Neural progenitor cell (in vitro differentiated cells): ENCODE measurements around the gene ARSK. TPM values are rescaled to one million over a fixed set of nuclear protein-coding genes. Genes with fewer than 3 reads are reported as not detected.

ENCODE experiments used
- DNase-seq: peaks from one replicate; pipeline ENCODE4 v3.0.0-alpha.2; 2016; ENCODE audit warnings: low spot score
- H2AFZ ChIP-seq: fragments of 200-600 bp; sonication (generic); replicated peaks from 2 replicates; pipeline ENCODE4 v1.6.1; 2016; ENCODE audit warnings: antibody characterized with exemption
- H3F3A ChIP-seq: fragments of 200-600 bp; sonication (generic); 2 replicates; pipeline ENCODE4 v1.6.1; 2016; ENCODE audit warnings: antibody characterized with exemption, low read depth
- H3K27ac ChIP-seq: fragments of 200-600 bp; sonication (generic); 2 replicates; pipeline ENCODE4 v1.5.1; 2016; ENCODE audit warnings: mild to moderate bottlenecking
- H3K27me3 ChIP-seq: fragments of 200-600 bp; sonication (generic); 2 replicates; pipeline ENCODE4 v1.6.1; 2016; ENCODE audit warnings: mild to moderate bottlenecking, moderate library complexity
- H3K36me3 ChIP-seq: fragments of 200-600 bp; sonication (generic); 2 replicates; pipeline ENCODE4 v1.5.1; 2016
- H3K4me1 ChIP-seq: fragments of 200-600 bp; sonication (generic); 2 replicates; pipeline ENCODE4 v1.6.1; 2016; ENCODE audit warnings: mixed run types
- H3K4me2 ChIP-seq: fragments of 200-600 bp; sonication (generic); 2 replicates; pipeline ENCODE4 v1.6.1; 2016
- H3K4me3 ChIP-seq: fragments of 200-600 bp; sonication (generic); 2 replicates; pipeline ENCODE4 v1.5.1; 2016
- H3K79me2 ChIP-seq: fragments of 200-600 bp; sonication (generic); 2 replicates; pipeline ENCODE4 v1.6.1; 2016; ENCODE audit warnings: low read depth
- H3K9ac ChIP-seq: fragments of 200-600 bp; sonication (generic); 2 replicates; pipeline ENCODE4 v1.6.1; 2016
- H3K9me3 ChIP-seq: fragments of 200-600 bp; sonication (generic); 2 replicates; pipeline ENCODE4 v1.5.1; 2016; ENCODE audit warnings: low read depth
- H4K20me1 ChIP-seq: fragments of 200-600 bp; sonication (generic); 2 replicates; pipeline ENCODE4 v1.6.1; 2016; ENCODE audit warnings: low read depth
- H3K27ac Mint-ChIP-seq: 3 replicates; pipeline ENCODE4 v1.8.0; 2021; ENCODE audit warnings: mixed read lengths
- H3K27me3 Mint-ChIP-seq: 2 replicates; pipeline ENCODE4 v1.8.0; 2022; ENCODE audit warnings: low read depth, mild to moderate bottlenecking, inconsistent platforms, moderate library complexity, mixed read lengths; ENCODE audit not compliant: insufficient read depth
- H3K36me3 Mint-ChIP-seq: 3 replicates; pipeline ENCODE4 v1.8.0; 2021; ENCODE audit warnings: mixed read lengths
- H3K4me1 Mint-ChIP-seq: 3 replicates; pipeline ENCODE4 v1.8.0; 2021; ENCODE audit warnings: mixed read lengths
- H3K4me3 Mint-ChIP-seq: 3 replicates; pipeline ENCODE4 v1.8.0; 2021; ENCODE audit warnings: mild to moderate bottlenecking, moderate library complexity, mixed read lengths
- H3K9me3 Mint-ChIP-seq: 3 replicates; pipeline ENCODE4 v1.8.0; 2020; ENCODE audit warnings: mixed read lengths
- EZH2 ChIP-seq: fragments of 200-600 bp; sonication (generic); IDR thresholded peaks from 2 replicates; pipeline ENCODE4 v1.6.1; 2017; ENCODE audit warnings: antibody characterized with exemption, mild to moderate bottlenecking, moderate library complexity
- EZH2phosphoT487 ChIP-seq: fragments of 200-600 bp; sonication (generic); IDR thresholded peaks from 2 replicates; pipeline ENCODE4 v1.6.1; 2017; ENCODE audit warnings: antibody characterized with exemption
- total RNA-seq: library from RNA; depleted of rRNA; stranded (reverse); fragments of >200 nt; gene quantifications from 2 replicates; pipeline ENCODE4 v1.2.3, GENCODE V29; 2015; ENCODE audit warnings: low replicate concordance
- TF ChIP-seq, protein P1 (sequence below): fragments of 200-600 bp; sonication (generic); IDR thresholded peaks from 2 replicates; pipeline ENCODE4 v1.5.1; 2017; ENCODE audit warnings: antibody characterized with exemption, mild to moderate bottlenecking

Gene ARSK
- total RNA-seq, 1 donor from 2014 or later = 21.3 TPM

DNA sequence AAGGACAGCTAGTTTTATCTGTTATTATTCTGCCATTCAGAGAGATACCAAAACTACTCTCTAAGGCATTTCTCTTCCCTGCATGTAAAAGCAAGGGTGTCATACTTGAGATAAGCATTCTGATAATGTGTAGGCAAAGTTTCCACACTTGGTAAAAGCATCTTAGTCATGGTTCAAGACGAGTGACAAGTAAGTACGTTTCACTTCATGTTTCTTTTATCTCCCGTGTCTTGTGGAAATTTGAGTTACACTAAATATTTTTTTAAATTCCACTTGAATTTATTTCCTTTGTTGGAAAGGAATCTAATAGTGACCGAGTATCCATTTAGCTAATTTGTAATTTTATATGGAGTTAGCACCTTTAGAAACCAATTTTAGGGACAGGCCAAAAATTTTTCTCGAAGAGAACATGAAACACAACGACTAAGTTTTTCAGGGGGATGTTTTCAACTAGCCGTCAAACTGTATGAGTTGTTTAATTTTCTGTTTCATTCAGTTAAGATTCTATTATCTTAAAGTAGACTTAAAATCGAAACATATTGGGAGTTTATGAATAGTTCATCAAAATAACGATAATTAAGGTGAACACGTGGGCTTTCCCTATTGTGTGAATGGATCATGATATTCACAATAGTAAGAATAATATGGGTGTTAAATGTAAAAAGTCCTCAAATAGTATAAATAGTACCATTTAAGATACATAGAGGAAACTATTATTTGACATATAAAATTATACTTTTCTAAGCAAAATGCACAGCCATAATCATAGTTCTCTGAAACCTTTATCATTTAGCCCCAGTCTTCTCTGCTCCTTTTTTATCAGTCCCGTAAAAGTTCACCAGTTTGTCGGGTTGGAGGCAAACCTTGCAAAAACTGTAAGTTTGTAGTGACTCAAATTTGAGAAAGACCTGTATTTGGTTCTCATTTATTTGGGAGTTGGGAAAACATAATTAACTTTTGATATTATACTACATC is 93.3 kb downstream of the ARSK start:
- peaks cover 2% of the 10 kb centered on the region for H3K27me3 Mint-ChIP-seq

DNA sequence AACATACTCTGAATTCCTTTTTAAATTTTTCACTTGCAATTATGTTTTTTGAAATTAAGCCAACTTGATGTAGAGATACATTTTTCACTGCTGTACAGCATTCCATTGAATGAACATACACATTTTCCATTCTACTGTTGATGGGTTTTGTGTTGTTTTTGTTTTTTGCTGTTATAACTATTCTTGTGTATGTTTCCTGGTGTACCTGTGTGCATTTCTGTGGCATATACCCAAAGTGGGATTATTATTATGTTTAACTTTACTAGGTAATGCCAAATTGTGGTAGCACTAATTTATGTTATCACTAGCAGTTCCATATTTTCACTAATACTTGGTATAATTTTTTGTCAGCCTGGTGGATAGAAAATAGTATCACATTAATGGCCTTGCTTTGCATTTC is 94.4 kb downstream of the ARSK start:
- no peaks in the 10 kb centered on the region for H3K36me3 Mint-ChIP-seq
- no peak for DNase-seq
- Histone ChIP-seq H3K9ac (no peak overlapping the region), H3K4me2 (no peak overlapping the region), H3K4me3 (no peak overlapping the region), H3K79me2 (no peaks in the 10 kb centered on the region), H3K9me3 (no peaks in the 10 kb centered on the region), H4K20me1 (no peaks in the 10 kb centered on the region), H3F3A (peaks cover 14% of the 10 kb centered on the region), H2AFZ (no peak overlapping the region), H3K36me3 (no peaks in the 10 kb centered on the region), H3K4me1 (no peaks in the 10 kb centered on the region), H3K27me3 (no peaks in the 10 kb centered on the region), H3K27ac (no peak overlapping the region)
- peaks cover 2% of the 10 kb centered on the region for H3K27me3 Mint-ChIP-seq
- no peak overlapping the region for H3K4me3 Mint-ChIP-seq
- H3K9me3 Mint-ChIP-seq = peaks cover 2% of the 10 kb centered on the region
- no peak for TF ChIP-seq EZH2
- TF ChIP-seq, protein P1, sequence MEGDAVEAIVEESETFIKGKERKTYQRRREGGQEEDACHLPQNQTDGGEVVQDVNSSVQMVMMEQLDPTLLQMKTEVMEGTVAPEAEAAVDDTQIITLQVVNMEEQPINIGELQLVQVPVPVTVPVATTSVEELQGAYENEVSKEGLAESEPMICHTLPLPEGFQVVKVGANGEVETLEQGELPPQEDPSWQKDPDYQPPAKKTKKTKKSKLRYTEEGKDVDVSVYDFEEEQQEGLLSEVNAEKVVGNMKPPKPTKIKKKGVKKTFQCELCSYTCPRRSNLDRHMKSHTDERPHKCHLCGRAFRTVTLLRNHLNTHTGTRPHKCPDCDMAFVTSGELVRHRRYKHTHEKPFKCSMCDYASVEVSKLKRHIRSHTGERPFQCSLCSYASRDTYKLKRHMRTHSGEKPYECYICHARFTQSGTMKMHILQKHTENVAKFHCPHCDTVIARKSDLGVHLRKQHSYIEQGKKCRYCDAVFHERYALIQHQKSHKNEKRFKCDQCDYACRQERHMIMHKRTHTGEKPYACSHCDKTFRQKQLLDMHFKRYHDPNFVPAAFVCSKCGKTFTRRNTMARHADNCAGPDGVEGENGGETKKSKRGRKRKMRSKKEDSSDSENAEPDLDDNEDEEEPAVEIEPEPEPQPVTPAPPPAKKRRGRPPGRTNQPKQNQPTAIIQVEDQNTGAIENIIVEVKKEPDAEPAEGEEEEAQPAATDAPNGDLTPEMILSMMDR = no peak
- TF ChIP-seq EZH2phosphoT487 = no peak
- H3K4me1 Mint-ChIP-seq = peaks cover 6% of the 10 kb centered on the region
- no peak overlapping the region for H3K27ac Mint-ChIP-seq

More for the DNA sequence above, 93.3 kb downstream of the ARSK start:
- Histone ChIP-seq H3K36me3 (no peaks in the 10 kb centered on the region), H3K27ac (no peak overlapping the region), H3K79me2 (no peaks in the 10 kb centered on the region), H3K27me3 (no peaks in the 10 kb centered on the region), H3K9me3 (no peaks in the 10 kb centered on the region), H3F3A (peaks cover 14% of the 10 kb centered on the region), H2AFZ (no peak overlapping the region), H3K9ac (no peak overlapping the region), H3K4me3 (no peak overlapping the region), H4K20me1 (no peaks in the 10 kb centered on the region), H3K4me1 (no peaks in the 10 kb centered on the region), H3K4me2 (peak overlapping the region; percentile 88)
- peaks cover 6% of the 10 kb centered on the region for H3K4me1 Mint-ChIP-seq
- TF ChIP-seq, protein P1 = no peak
- TF ChIP-seq EZH2phosphoT487 = no peak
- TF ChIP-seq EZH2 = no peak
- H3K27ac Mint-ChIP-seq = no peak overlapping the region
- no peak overlapping the region for H3K4me3 Mint-ChIP-seq
- no peaks in the 10 kb centered on the region for H3K36me3 Mint-ChIP-seq
- H3K9me3 Mint-ChIP-seq = peaks cover 2% of the 10 kb centered on the region
- DNase-seq = no peak

DNA sequence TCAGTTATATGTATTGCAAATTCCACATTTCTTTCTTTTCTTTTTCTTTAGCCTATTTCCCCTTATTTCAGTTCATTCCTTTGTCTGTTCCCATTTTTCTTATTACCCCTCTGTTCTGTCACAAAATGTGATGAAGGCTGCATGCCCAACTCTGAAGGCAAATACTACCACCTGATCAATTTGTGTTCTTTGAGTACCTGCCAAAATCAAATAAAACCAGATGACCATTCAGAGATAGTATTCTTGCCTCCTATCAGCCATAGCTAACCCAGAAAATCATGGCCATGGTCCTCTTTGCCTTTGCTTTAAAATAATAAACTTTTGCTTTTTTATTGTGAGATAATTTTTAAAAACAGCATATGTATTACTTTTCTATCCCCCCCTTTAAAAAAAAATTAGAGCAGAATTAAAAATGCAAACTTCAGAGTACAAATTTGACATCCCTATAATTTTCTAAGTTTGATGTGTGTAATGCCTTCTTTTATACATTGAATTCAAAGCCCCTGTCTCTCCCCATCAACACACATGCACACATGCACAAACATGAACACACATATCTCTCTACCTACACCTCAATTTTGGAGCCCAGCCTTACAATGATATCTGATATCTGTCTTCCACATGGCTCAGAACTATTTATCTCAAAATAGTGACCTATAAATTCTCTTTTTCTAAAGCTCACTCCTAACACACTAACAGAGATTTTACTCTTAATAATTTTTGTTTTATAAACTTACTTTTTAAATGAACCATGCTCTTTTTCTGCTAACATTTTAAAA is 95.1 kb downstream of the ARSK start:
- Mint-ChIP-seq H3K4me3 (no peak overlapping the region), H3K36me3 (no peaks in the 10 kb centered on the region), H3K4me1 (peaks cover 6% of the 10 kb centered on the region), H3K27ac (no peak overlapping the region), H3K9me3 (peaks cover 2% of the 10 kb centered on the region), H3K27me3 (peaks cover 2% of the 10 kb centered on the region)
- Histone ChIP-seq H2AFZ (no peak overlapping the region), H4K20me1 (no peaks in the 10 kb centered on the region), H3K9me3 (no peaks in the 10 kb centered on the region), H3K27me3 (no peaks in the 10 kb centered on the region), H3K4me1 (no peaks in the 10 kb centered on the region), H3K27ac (no peak overlapping the region), H3K4me2 (no peak overlapping the region), H3K36me3 (no peaks in the 10 kb centered on the region), H3K9ac (no peak overlapping the region), H3K79me2 (no peaks in the 10 kb centered on the region), H3F3A (peaks cover 14% of the 10 kb centered on the region), H3K4me3 (no peak overlapping the region)
- TF ChIP-seq, protein P1 = no peak
- TF ChIP-seq EZH2phosphoT487 (no peak), EZH2 (no peak)
- DNase-seq = no peak
